NCI-H345 treated with DMSO at 0.1 percent for 48 hours (cell line): ENCODE results near the gene TNNT1.
"Not testable (repeated sequence)": the region's sequence is repeated elsewhere in the genome, so short reads cannot be mapped to it uniquely, and the experiment has no call there.

ENCODE experiments used
- DNase-seq: peaks from one replicate; lab custom pipeline; 2025; ENCODE audit not compliant: unreplicated experiment; lab: John Stamatoyannopoulos, UW

TNNT1 gene

GRCh38 chr19:55171440-55171839 is 22.4 kb upstream of the TNNT1 start:
- no peak for DNase-seq

GRCh38 chr19:55169136-55169535 is 20.1 kb upstream of the TNNT1 start:
- DNase-seq: no peak

GRCh38 chr19:55166530-55167268 is 17.7 kb upstream of the TNNT1 start, which contains the start of gene DNAAF3:
Gene DNAAF3 (minus strand): TSS chr19:55166613. CDS start chr19:55166413, 200 bp downstream.
- peak; percentile 90 for DNase-seq

GRCh38 chr19:55165952-55166529 is 17.0 kb upstream of the TNNT1 start:
- DNase-seq: peak; percentile 34

- DNase-seq: no peak
Measured at GRCh38 chr19:55161571-55162322, 12.7 kb upstream of the TNNT1 start.

- DNase-seq: no peak
Measured at GRCh38 chr19:55160986-55161365, 12.0 kb upstream of the TNNT1 start.

- peak; percentile 64 for DNase-seq
Measured at GRCh38 chr19:55160128-55160985, 11.4 kb upstream of the TNNT1 start.

GRCh38 chr19:55158848-55159749 is 10.1 kb upstream of the TNNT1 start:
- no peak for DNase-seq

GRCh38 chr19:55158423-55158822 is 9.4 kb upstream of the TNNT1 start:
- no peak for DNase-seq

- DNase-seq: no peak
Measured at GRCh38 chr19:55157064-55157908, 8.3 kb upstream of the TNNT1 start, which contains the start of gene TNNI3. Gene TNNI3 (minus strand): TSS chr19:55157732. CDS start chr19:55157589, 143 bp downstream.

- peak; percentile 84 for DNase-seq
Measured at GRCh38 chr19:55156202-55157063, 7.4 kb upstream of the TNNT1 start.

GRCh38 chr19:55155784-55156183 is 6.8 kb upstream of the TNNT1 start:
- DNase-seq: not testable (repeated sequence)

- DNase-seq: no peak
Measured at GRCh38 chr19:55153652-55154264, 4.8 kb upstream of the TNNT1 start.

GRCh38 chr19:55152017-55152416 is 3.0 kb upstream of the TNNT1 start:
- DNase-seq: no peak

GRCh38 chr19:55147545-55148251 is 1.3 kb downstream of the TNNT1 start:
- DNase-seq: no peak

GRCh38 chr19:55146705-55147273 is 2.2 kb downstream of the TNNT1 start:
- peak; percentile 33 for DNase-seq
